Amniotic epithelial cell (primary cell): ENCODE measurements around the gene KCNJ9.
A peak's percentile ranks its signal among the peaks of the same experiment; 100 is the strongest.

Experiments
- DNase-seq: peaks from one replicate; pipeline ENCODE4 v3.0.0-alpha.2; 2010; ENCODE audit warnings: low read depth

Gene KCNJ9

DNA sequence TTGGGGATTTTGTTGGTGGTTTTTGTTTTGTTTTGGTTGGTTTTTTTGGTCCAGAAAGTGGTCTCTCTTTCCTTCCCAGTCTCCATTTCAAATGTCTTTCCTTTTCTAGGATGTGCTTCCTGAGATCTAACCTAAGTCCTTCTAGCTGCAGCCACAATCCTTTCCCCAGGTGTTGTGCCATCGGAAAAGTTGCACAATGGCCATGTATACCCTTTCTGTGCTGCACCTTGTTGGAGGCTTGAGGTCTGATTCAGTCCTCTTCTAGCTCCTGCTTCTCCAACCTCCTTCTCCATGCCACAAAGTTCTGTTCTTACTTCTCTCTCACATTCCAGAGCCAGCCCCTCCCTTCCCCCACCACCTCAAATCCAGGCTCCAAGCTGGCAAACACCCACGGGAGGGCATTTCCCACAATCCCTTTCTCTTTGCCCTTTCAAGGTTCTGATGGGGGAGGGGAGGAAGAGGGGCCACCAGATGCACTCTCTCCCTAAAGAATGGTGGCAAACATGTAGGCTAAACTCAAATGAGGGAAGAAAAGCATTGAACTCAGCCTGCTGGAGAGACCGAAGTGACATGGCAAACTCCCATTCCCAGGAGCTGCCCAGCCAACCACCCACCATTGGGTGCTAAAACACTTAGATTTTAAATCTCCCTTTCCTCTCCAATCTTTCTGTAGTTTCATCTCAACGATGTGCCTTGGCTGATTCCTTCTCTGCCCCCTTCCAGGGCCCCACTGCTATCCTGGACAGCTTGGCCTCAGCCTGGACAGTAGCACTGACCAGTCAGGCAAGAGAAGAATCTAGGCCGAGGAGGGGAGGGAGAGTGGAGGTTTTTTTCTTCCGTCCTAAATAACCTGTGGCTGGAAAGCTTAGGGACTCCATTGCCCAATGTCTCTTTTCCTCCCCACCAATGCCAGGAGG lies 14.3 kb upstream of the KCNJ9 start:
- DNase-seq = peak; percentile 37

DNA sequence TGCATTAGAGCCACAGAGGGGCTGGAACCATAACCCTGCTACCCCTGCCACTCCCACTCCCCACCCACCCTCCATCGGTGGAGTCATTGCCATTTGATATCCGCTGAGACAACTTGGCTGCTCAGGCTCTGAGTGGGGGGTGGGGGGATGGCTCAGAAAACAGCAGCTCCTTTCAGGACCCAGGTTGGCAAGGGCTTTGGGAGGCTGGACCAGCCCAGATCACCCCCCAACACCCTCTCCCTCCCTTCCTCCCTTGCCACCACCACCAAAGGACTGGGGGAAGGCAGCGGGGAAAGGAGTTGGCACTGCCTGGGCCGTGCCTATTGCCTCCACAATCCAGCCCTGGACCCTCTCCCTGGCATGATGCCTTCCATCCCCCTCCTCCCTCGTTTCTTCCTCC lies 13.1 kb upstream of the KCNJ9 start:
- no peak for DNase-seq

DNA sequence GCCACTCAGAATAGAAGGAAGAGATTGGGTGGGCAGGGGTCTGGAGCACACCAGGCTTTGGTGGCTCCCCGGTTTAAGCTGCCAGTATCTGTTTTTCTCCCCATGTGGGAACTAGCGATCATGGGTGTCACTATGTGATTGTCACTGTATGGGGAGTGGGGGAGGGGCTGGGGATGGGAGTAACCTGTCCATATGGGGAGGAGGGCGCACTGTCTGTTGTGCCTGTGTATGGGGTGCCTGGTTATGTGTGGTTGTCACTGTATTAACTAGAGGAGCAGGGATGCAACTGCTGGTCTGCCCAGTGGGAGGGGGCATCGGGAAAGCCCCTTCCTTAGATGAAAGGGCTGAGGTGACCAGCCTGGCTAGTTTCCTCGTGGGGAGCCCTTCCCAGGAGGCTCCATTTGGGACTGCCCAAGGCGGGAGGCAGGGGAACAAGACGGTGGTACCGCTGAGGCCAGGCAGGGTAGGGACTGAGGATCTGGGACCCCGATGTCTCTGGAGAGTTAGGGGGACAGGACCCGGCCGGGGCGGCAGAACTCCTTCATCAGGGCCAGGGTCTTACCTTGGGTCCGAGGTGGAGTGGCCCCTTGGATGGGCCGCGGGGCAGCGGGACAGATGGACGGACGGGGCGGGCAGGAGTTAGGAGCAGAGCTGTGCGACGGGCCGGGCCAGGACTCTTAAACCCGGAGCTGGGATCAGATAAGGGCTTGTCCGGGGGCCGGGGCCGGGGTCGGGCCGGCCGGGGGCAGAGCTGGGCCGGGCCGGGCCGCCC lies 11.7 kb upstream of the KCNJ9 start, which contains the start of gene KCNJ10:
Gene KCNJ10, minus strand, starts transcription at position 701 of the 772 bp plus-strand sequence. CDS start 27,628 bp downstream, outside the sequence.
- no peak for DNase-seq

DNA sequence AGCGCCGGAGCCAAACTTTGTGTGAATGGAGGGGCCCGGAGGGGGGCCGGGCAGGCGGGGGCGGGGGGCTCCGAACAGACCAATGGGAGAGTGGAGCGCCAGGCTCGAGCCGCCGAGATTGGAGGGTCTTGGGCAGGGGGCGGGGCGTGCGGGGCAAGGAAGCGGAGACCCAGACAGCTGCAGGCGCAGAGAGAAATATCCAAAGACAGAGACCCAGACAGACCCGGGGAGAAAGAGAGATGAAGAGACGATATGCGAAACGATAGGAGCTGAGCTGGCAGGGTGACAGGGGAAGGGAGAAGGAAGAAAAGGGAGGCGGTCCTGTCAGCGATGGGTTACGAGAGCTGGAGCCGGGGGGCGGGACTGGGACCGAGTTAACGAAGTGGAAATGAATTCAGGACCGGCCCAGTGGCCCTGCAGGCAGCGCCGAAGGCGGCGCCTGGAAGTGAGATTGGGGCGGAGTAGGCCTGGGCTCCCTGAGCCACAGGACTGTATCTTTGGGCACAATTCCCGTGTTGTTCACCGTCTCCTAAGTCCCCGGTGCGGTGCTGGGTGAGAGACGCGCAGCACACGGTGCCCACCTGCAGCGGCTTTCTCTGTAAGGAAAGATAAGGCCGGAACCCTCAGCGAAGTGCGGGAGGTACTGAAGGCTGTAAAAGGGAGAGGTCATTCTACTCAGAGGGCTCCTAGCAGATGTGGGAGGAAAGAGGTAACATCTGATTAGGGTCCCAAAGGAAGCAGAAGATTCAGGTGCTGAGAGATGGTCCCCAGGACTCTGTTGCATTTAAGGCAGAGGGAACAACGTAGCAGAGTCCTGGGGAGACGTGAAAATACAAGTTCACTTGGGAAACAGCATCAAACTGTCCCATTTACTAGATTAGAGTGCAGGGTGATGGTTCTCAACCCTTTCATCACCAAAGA lies 10.8 kb upstream of the KCNJ9 start:
- peak; percentile 27 for DNase-seq

DNA sequence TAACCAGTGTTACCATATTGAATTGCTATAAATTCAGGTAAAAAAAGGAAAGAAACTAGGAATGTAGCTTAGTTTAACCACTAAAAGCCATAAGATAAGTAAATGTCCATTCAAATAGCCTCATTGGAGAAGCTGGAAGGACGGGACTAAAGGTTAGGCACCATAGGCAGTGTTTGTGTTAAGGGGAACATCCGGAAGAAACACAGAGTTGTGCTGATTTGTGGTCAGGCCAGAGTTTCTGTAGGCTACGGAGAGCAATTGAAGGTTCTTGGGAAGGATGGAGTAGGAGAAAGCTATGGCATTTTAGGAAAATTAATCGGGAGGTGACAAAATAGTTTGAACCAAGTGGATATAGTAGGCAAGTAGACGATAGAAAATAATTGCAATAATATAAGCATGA lies 10.0 kb upstream of the KCNJ9 start:
- DNase-seq = no peak

DNA sequence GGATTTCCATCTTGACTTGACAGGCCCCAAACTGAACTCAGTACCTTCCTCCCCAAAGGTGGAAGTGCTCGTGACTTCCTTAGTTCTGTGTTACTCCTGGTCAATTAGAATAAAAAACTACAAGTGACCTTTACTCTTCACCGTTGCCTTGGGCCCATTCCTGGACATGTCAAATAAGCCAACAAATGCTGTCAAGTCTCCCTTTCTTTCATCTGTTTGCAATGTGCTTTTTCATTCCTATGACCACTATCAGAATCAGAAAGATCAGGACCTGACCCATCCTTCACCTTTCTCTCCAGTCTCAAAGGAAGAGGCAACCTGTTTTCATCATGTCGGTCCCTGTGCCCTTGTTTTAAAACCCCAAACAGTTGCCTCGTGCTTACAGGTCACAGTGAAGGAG lies 6.5 kb upstream of the KCNJ9 start:
- DNase-seq = no peak

DNA sequence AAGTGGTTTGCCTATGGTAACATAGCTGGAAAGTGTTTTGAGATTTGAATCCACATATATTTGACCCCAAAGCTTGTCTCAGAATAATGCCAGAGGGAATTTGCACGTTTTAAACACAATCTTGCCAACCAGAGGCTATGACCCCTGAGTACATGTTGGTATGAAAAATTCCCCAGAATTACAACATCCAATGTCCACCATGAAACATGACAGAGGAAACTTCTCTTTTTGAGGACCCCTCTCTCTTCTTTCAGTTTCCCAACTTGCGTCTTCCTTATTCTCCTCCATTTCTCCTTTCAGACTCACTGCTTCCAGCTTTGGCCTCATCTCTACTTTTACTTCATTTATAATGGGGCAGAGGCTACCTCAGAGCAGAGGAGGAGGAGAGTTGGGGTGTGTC lies 5.5 kb upstream of the KCNJ9 start:
- DNase-seq = no peak

DNA sequence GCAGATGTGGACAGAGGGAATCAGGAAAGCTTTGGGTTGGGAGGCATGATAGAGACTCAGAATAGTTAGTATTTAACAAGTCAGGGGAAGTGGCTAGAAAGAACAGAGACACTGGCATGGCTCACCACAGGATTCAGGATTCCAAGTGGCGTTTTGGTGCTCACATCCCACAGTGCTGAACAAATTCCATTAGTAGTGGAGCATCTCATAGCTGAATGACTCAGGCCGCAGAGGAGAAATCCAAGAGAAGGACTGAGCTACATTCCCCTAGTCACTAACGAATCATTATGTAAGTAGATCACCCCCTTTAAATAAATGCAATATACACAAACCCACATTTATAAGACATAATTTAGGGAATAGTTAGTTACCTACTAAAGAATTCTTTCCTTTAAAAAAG lies 5.0 kb upstream of the KCNJ9 start:
- DNase-seq = no peak

DNA sequence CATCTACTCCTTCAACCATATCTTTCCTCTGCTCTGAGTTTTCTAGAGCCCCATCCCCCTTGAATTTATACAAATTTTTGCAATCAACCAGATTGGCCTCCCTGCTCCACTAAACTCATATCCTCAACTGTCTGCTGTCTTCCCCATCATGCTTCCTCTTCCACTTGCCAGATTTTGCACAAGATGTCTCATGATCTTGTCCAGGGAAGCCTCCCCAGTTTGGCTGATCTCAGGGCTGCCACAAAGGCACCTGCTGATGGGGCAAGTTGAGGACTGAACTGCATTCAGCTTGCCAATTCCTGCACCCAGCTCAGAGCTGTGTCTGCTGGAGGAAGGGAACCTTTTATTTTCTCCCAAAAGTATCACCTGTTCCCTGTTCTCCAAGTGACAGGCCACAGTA lies 3.9 kb upstream of the KCNJ9 start:
- no peak for DNase-seq

DNA sequence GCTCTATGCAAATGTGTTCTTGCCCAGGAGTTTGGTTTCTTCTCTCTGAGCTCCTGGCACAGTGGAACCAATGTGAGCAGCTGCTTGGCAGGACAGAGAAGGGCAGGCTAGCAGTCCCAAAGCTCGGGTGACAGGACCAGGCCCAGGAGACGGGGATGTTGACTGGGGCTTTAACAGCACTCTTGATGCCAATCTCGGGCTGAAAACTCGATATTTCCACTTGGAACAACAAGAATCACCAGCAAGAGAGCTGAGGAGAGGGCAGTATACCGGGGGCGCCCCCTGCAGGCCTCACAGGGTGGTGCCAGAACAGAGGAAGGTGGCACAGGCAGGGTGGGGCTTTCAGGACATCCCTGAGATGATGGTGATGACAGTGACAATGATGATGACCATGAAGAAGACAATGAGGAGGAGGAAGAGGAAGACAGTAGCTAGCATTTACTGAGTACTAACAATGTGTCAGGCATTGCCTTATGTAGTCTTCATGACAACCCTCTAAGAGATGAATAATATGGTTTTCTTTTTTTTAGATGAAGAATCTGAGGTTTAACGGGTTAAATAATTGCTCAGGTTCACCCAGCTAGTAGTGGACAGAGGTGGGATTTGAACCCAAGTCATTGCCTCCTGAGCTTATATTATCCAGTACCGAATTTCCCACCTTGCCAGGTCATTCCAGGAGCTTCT lies 2.7 kb upstream of the KCNJ9 start:
- no peak for DNase-seq

DNA sequence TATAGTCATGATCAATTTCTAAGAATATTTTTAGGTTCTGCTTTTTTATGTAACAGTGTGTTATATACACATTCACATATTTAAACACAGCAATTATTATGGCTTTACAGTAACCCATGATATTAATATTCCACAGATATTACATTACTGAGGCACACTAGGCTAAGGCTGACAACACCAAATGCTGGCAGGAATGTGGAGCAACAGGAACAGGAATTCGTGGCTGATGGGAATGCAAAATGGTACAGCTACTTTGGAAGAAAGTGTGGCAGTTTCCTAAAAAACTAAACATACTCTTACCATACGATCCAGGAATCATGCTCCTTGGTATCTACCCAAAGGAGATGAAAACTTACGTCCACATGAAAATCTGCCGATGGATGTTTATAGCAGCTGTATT lies 1.9 kb upstream of the KCNJ9 start:
- no peak for DNase-seq

DNA sequence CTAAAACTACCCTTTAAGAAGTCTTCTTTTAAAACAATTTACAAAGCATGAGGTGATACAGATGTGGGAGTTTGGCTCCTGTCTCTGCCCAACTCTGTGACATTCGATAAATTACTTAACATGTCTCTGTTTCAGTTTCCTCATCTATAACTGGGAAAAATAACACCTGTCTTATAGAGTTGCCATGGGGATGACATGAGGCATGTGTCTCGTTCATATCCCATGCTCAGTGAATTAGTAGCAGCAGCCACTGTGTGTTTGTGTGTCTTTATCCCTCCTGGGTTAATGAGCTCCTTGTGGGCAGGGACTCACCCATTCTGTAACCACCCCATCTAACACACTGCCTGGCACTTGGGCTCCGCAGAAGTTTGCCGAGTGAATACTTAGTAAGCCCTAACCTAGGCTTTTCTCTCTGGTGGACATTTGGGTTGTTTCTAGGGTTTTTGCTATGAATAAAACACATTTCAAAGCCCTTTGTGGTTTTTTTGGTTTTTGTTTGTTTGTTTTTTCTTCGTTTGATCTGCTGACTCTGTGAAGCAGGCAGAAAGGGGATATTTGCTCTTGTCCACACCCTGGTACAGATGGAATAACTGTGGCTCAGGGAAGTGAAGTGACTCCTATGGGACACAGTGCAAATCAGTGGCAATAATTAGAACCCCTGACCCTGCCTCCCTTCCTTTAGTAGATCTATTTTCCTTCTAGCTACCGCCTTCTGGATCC lies 797 bp upstream of the KCNJ9 start:
- DNase-seq = no peak

DNA sequence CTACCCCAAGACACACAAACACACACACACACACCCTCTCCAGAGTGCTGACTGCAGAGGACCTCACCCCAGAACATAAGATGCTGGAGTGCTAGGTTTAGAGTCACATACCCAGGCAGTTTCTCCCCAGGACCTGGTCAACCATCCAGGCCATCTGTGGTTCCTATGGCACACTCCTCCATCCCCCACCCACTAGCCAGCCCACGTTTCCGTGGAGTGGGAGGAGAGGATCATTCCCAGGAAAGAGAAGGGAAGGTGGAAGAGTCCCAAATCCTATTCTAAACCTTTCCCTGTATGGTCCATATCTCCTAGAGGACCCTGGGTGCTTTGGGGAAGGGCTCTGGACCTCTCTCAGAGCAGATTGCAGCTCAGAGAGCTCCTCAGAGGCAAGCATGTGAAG lies 1.1 kb downstream of the KCNJ9 start:
- no peak for DNase-seq

DNA sequence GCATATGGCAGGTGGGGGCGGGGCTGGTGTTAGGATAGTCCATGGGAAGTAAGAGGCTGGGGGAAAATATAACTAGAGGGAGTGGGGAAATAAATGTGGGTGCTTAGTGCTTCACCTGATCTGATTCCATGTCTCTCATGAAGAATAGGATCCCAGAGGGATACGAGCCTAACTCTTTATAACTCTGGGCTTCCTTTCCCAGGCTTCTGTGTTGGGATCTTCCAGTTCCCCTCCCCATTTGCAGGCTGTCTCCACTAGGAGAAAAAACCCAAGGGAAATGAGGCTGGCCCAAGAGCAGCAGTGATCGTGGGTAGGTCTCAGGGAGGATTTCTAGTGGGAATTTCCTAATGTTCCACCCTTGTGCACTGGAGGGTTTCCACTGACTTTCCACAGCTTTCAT lies 1.6 kb downstream of the KCNJ9 start:
- no peak for DNase-seq

DNA sequence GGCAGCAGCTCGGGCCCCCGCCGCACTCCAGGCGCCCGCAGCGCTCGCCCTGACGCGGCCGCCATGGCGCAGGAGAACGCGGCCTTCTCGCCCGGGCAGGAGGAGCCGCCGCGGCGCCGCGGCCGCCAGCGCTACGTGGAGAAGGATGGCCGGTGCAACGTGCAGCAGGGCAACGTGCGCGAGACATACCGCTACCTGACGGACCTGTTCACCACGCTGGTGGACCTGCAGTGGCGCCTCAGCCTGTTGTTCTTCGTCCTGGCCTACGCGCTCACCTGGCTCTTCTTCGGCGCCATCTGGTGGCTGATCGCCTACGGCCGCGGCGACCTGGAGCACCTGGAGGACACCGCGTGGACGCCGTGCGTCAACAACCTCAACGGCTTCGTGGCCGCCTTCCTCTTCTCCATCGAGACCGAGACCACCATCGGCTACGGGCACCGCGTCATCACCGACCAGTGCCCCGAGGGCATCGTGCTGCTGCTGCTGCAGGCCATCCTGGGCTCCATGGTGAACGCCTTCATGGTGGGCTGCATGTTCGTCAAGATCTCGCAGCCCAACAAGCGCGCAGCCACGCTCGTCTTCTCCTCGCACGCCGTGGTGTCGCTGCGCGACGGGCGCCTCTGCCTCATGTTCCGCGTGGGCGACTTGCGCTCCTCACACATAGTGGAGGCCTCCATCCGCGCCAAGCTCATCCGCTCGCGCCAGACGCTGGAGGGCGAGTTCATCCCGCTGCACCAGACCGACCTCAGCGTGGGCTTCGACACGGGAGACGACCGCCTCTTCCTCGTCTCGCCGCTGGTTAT lies 2.8 kb downstream of the KCNJ9 start:
- DNase-seq = peak; percentile 21

DNA sequence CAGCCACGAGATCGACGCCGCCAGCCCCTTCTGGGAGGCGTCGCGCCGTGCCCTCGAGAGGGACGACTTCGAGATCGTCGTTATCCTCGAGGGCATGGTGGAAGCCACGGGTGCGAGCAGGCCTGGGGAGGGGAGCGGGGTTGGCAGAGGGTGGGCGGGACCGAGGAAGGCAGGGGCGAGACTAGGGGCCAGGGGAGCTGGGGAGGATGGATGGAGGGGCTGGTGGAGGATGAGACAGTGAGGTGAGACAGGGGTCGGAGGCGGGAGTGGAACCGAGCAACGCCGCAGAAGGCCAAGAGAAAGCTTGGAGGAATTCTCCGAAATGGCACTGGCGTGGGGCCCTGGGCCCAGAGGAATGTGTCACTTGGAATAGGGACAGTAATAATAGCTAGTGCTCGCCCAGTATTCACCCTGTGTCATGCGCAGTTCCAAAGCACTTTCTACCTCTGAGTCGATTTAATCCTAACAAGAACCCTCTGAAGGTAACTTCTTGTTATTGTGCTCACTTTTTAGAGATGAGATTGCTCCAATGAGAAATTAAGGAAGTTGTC lies 3.5 kb downstream of the KCNJ9 start:
- DNase-seq = no peak

DNA sequence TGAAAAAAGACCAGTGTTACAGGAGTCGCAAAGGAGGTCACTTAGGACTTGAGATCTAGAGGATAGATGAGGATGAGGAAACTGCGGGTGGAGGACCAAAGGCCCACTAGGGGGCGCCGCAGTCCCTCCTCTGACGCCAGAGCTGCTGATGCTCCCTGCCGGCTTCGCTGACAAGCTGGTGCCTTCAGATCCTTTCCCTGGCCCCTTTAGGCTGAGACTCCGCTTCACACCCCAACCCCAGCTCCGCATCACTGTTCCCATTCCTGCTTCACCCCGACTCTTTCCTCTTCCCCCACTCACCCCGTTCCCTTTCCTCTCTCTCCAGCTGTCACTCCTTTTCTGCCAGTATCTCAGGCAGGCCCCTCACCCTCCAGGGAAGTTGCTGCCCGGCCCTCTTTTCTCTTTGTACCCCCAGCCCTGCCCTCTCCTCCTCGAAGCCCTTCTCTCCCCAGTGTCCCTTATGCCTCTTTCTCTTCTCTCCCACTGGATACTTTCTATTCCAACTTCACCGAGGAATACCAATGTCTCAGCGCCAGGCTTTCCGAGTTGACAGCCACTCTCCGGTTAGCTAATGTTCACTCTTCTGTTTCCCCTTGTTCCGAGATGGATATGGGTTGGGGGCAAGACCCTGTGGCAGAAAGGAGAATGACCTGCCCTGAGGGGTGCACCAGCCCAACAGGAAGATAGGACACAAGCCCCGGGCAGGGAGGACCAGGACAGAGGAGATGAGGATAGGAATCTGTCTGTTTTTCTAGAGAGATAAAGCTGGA lies 4.5 kb downstream of the KCNJ9 start:
- DNase-seq = peak; percentile 51

DNA sequence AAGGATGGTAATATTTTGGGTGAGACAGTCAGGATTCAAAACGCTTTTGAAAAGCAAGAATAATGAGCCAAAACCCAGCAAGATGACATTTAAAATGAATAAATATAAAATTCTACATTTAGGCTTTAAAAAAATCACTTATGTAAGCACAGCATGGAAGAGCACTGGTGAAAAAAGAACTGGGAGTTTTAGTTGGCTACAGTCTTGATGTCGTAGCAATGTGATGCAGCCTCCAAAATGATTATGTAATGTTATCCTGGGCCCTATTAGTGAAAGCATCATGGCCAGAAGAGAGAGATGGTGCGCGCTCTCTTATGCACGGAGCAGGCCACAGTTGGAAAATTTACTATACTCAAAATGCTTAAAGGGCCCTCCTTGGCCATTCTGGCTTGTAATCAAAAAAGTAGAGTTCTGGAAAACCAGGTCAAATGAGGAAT lies 5.1 kb downstream of the KCNJ9 start:
- DNase-seq = no peak

DNA sequence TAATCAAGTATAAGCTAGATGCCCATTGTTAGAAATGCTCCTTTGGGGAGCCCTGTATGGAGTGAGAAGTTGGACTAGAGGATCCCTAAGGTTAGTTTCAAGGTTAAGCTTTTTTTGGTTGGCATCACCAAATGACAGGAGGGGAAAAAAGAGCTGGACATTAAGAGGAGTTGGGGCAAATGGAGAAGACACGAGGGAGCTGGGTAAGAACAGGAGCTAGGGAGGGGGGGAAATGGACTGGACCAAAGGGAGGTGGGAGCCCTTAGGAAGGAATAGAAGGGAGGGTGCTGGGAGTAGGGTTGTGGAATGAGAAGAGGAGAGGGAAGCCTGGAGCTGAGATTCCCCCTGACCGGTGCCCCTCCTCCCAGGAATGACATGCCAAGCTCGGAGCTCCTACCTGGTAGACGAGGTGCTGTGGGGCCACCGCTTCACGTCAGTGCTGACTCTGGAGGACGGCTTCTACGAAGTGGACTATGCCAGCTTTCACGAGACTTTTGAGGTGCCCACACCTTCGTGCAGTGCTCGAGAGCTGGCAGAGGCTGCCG lies 5.9 kb downstream of the KCNJ9 start:
- DNase-seq = no peak
